GM21528 (cell line): Measurements from ENCODE around the gene PAM16.
"Not testable (repeated sequence)": the region's sequence is repeated elsewhere in the genome, so short reads cannot be mapped to it uniquely, and the experiment has no call there.

Experiments used
- ATAC-seq: cut with Tn5 transposase; IDR thresholded peaks from one replicate; pipeline ENCODE4 v1.9.1; 2021; ENCODE audit warnings: mild to moderate bottlenecking, moderate library complexity; ENCODE audit not compliant: unreplicated experiment, low FRiP score

PAM16 gene

DNA sequence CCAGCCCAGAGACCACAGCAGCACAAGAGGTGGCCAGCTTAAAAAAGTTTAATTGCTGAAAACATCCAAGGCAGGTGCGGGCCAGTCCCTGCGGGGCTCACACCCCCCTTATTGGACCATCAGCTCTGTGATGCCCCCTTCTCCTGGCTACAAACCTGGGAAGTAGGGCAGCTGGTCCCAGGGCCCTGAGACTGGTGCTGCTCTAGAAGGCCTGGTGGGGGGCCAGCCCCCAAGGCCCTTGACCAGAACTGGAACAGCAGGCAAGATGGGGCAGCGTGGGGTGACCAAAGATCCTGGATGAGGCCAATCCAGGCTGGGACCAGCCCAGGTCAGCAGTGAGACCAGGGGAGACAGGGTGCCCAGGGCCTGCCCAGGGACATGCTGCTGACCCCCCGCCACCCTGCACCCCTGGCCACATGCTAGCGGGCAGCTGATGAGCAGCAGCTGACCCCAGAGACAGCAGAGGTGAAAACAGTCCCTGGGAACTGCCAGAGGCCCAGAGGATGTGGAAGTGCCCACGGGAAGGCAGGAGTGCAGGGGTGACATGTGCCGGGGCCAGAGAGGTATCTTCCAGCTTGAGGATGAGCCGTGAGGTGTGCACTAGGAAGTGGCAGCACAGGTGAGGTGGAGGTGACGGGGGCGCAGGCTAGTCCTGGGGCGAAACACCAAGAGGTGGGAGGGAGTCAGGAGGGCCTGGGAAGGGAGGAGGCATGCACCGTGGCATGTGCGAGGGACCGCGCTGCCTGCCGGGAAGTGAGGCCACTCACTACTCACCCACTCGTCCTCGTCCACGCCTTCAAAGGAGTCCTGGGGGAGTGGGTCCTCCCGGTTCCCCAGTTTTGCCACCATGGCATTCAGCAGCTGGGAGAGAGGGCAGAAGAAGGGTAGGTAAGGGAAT lies 3.6 kb upstream of the PAM16 start:
- ATAC-seq = no peak

DNA sequence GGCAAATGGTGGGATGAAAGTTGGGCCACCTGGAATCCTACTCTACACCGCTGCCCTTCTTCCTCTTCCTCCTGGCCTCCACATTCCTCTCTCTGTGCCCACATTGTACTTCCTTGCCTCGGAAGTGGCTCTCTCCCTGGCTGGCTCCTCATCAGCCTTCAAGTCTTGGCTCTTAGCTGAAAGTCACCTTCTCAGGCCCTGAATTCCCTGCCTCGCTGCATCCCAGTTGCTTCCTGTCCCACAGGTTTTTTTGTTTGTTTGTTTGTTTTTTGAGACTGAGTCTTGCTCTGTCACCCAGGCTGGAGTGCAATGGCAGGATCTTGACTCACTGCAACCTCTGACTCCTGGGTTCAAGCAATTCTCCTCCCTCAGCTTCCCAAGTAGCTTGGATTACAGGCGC lies 2.6 kb upstream of the PAM16 start:
- no peak for ATAC-seq

DNA sequence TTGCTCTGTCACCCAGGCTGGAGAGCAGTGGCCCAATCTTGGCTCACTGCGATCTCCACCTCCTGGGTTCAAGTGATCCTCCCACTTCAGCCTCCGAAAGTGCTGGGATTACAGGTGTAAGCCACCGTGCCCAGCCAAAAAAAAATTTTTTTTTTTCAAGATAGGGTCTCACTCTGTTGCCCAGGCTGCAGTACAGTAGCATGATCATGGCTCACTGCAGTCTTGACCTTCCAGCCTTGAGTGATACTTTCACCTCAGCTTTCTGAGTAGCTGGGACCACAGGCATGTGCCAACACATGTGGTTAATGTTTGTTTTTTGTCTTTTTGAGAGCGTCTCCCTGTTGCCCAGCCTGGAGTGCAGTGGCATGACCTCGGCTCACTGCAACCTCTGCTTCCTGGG lies 1.7 kb upstream of the PAM16 start:
- no peak for ATAC-seq

DNA sequence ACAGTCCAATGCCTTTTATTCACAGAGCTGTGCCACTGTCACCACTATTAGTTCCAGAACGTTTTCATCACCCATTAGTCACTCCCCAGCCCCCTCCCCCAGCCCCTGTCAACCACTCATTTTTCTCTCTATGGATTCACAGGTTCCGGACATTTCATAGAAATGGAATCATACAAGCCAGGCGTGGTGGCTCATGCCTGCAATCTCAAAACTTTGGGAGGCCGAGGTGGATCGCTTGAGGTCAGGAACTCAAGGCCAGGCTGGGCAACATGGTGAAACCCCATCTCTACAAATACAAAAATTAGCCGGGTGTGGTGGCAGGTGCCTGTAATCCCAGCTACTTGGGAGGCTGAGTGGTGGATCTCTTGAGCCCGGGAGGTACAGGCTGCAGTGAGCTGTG lies 759 bp upstream of the PAM16 start:
- no peak for ATAC-seq

GRCh38 chr16:4350365-4350786 lies 745 bp downstream of the PAM16 start:
- peak; percentile 6 for ATAC-seq

- ATAC-seq = no peak
These were observed 1.8 kb downstream of the PAM16 start for GRCh38 chr16:4349332-4349731.

GRCh38 chr16:4347765-4348509 lies 3.2 kb downstream of the PAM16 start:
- no peak for ATAC-seq

DNA sequence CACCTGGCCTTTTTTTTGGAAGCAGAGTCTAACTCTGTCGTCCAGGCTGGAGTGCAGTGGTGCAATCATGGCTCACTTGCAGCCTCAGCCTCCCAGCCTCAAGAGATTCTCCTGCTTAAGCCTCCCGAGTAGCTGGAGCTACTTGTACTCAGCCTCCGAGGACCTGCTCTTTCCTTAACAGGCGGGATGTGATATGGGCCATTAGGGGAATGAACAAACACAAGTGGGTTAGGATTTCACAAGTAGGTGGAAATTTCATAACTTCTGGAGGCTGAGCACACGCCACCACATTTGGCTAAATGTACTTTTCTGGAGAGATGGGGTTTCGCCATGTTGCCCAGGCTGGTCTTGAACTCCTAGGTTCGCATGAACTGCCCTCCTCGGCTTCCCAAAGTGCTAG lies 4.1 kb downstream of the PAM16 start:
- ATAC-seq = no peak

DNA sequence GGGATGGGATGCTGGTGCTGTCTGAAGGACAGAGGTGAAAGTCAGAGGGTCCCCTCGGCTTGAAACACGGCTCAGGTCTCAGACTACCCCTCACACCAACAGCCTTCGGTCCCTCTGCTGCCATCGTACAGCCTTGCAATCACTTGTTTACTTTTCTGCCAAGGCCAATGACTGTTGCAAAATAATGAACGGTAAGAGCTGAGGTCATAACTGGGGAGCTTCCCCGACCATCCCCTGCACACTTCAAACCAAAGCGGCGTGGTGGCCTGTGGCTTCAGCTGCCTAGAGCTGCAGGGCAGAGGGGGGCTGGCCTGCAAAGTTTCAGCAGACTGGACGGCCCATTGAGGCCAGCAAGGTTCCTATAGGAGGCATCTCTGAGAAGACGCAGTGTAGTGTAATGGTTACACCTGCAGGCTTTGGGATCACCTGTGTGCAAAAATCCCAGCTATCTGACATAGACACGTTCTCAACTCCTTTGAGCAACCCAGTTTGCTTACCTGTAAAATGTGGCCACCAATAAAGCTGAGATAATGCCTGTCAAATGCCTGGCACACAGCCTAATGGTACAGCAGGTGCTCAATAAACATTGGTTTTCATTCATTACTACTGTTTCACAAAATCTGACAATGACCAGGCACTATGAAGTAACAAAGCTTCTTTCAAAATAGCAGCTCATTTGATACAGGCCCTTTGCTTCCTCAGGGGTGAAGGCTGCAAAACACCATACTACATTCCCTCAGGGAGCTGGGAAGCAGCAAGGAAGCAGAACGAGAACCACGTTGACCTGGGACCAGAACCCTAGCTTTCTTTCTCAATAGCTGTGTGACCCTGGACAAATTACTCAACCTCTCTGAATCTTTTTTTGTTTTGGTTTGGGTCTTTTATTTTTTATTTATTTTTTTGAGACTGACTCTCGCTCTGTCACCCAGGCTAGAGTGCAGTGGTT lies 5.0 kb downstream of the PAM16 start:
- no peak for ATAC-seq

DNA sequence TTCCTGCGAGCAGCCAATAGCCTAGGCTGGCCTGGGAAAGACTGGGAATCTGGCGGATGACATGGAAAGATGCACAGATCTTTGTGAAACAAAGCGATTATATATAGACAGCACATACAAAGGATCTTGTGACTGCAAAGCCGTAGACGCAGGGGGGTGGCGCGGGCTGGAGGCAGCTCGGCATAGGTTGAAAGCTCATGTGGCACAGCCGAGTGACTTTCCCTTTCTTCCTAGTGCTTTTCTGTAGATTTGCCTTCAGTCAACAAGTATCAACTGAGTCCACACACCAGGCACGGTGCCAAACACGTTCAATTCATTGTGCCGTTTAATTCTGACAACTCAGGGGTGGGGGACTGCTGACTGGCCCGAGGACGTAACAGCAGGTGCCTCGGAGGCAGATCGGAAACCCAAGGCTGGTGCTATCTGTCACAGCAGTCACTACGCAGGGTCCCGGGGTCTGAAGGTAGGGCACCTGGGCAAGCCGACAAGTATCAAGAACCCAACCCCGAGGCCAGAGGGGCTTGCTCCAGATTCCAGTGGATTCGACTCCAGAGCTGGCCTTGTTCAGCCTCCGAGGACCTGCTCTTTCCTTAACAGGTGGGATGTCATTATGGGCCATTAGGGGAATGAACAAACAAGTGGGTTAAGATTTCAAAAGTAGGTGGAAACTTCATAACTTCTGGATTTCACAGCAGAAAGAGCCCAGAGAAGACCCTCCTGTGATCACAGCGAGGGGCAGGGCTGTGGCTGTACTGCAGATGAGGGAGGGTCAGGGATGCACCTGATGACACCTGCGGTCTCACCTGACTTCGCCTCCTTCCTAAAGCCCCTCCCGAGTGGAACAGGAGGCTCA lies 5.9 kb downstream of the PAM16 start:
- no peak for ATAC-seq

GRCh38 chr16:4344300-4344982 lies 6.7 kb downstream of the PAM16 start:
- ATAC-seq = not testable (repeated sequence)

DNA sequence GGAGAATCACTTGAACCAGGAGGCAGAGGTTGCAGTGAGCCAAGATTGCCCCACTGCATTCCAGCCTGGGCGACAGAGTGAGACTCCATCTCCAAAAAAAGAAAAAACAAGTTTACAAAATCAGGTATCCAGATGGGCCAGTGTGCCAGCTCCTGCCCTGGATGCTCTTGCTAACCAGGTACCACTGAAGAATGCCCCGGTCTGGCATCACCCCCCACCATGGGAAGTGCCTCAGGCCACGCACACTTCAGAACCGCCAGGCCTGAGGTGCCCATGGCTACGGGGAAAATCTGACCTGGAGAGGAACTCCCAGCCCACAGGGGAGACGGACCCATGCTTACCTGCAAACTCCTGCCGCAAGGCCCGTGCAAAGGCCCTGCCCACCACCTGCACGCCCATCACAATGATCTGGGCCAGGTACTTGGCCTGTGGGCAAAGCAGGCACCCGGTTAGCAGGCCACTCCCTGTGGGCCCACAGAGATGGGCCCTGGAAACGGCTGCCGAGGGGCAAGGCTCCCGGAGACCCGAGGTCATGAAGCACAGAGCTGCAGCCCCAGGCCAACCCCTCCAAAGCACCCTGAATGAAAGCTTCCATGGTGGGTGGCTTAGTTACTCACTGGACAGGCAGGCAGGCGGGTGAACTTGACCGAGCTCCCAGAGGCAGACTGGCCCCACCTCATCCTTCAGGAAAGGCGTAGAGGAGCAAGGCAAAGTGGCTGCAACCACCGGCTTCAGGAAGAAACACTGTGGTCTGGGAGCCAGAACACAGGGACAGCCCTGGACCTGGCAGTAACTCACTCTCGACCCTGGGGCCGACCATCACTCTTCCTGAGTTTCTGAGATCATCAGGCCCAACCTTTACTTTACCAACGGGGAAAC lies 8.0 kb downstream of the PAM16 start:
- ATAC-seq = no peak

DNA sequence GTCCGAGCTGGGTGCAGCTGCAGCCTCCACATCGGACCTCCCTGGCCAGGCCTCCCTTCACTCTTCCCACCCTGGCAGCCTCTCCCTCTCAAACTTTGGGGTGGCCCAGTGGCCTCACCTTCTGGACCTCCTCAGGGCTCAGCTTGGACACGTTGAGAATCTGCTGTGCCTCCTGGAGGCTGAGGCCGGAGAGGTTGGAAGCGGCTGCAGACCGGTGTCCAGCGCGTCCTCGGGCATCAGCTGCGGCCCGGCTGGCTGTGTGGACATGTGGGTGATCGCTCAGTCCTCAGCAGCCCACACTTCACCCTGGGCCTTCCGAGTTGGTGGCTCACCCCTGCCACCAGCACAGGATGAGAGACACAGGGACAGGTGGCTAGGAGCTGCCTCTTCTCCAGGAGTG lies 9.9 kb downstream of the PAM16 start:
- no peak for ATAC-seq

- ATAC-seq = no peak
These were observed 10.7 kb downstream of the PAM16 start for GRCh38 chr16:4340443-4340842.

- ATAC-seq = no peak
These were observed 11.2 kb downstream of the PAM16 start for GRCh38 chr16:4339909-4340308.

DNA sequence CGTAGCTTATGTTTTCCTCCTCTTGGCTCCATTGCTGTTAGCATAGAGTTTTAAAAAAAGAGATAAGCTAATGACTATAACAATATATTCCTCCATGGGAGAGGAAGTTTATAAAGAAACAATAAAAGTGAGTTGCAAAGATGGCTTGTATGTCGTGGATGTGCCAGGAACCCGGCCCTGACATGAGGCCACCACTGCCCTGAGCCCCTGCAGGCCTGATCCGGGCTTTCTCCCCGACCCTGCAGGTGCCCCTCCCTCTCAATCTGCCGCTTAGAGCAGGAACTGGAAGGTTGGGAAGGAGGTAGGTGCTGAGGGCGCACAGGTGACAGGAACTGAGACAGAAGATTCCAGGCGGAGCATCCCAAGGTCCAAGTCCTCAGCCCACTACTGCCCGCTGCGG lies 11.7 kb downstream of the PAM16 start:
- no peak for ATAC-seq

- no peak for ATAC-seq
These were observed 12.3 kb downstream of the PAM16 start for GRCh38 chr16:4338712-4339299.

DNA sequence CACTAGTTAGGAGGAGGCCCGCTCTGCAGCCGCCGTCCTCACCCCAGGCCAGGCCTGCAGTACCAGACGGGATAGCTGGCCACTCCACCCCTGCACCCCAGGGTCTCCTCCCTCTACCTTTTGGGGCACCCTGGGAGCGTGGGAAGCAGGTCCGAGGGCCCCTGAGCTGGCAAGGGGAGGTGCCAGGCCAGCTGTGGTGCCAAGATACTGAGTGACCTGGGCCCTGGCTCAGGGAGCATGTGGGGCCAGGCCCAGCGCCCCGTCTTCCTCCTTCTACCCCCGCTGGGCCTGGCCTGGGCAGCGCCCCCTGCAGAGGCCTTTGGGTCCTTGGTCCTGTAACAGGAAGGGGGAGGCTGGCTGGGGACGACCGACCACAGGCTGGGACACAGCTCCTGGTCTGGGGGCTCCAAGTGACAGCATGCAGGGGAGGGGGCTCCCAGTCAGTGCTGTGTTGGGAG lies 13.0 kb downstream of the PAM16 start:
- ATAC-seq = no peak
